HL-60/S4 (cell line): Measurements from ENCODE around the gene KCNJ18.
"Not testable (repeated sequence)": the region's sequence is repeated elsewhere in the genome, so short reads cannot be mapped to it uniquely, and the experiment has no call there.

Source experiments
- in situ Hi-C: fragments of 300-500 bp; cut with MboI; formaldehyde crosslinking; loops from 2 replicates; pipeline ENCODE4 v1.14.3; 2022; ENCODE audit warnings: low sequenced_read_pairs

Gene KCNJ18

GRCh38 chr17:21683897-21684296 is 8.4 kb upstream of the KCNJ18 start:
- in situ Hi-C loops, result not testable (repeated sequence)

- in situ Hi-C loops, result not testable (repeated sequence)
Measured at GRCh38 chr17:21684384-21684783, 7.9 kb upstream of the KCNJ18 start.

GRCh38 chr17:21685061-21685795 is 7.1 kb upstream of the KCNJ18 start:
- in situ Hi-C loops, result not testable (repeated sequence)

- in situ Hi-C loops, result no loop called here
Measured at GRCh38 chr17:21686165-21687015, 5.9 kb upstream of the KCNJ18 start.

GRCh38 chr17:21687136-21687953 is 5.0 kb upstream of the KCNJ18 start:
- in situ Hi-C loops, result no loop called here

- in situ Hi-C loops, result no loop called here
Measured at GRCh38 chr17:21688293-21688949, 3.9 kb upstream of the KCNJ18 start.

GRCh38 chr17:21689604-21690003 is 2.7 kb upstream of the KCNJ18 start:
- in situ Hi-C loops, result no loop called here

- in situ Hi-C loops, result not testable (repeated sequence)
Measured at GRCh38 chr17:21690811-21691210, 1.5 kb upstream of the KCNJ18 start.

GRCh38 chr17:21691481-21691880 is 842 bp upstream of the KCNJ18 start:
- in situ Hi-C loops, result not testable (repeated sequence)

GRCh38 chr17:21692704-21693065 is 362 bp downstream of the KCNJ18 start:
- in situ Hi-C loops, result not testable (repeated sequence)

- in situ Hi-C loops, result not testable (repeated sequence)
Measured at GRCh38 chr17:21693391-21693796, 1.1 kb downstream of the KCNJ18 start.

GRCh38 chr17:21693937-21694336 is 1.6 kb downstream of the KCNJ18 start:
- in situ Hi-C loops, result not testable (repeated sequence)

GRCh38 chr17:21696227-21696626 is 3.9 kb downstream of the KCNJ18 start:
- in situ Hi-C loops, result not testable (repeated sequence)

- in situ Hi-C loops, result not testable (repeated sequence)
Measured at GRCh38 chr17:21696842-21697507, 4.7 kb downstream of the KCNJ18 start.

- in situ Hi-C loops, result not testable (repeated sequence)
Measured at GRCh38 chr17:21697508-21697860, 5.2 kb downstream of the KCNJ18 start.

- in situ Hi-C loops, result not testable (repeated sequence)
Measured at GRCh38 chr17:21698437-21699075, 6.2 kb downstream of the KCNJ18 start.

- in situ Hi-C loops, result not testable (repeated sequence)
Measured at GRCh38 chr17:21699124-21699523, 6.8 kb downstream of the KCNJ18 start.

GRCh38 chr17:21699573-21700236 is 7.4 kb downstream of the KCNJ18 start:
- in situ Hi-C loops, result not testable (repeated sequence)

GRCh38 chr17:21701090-21701489 is 8.8 kb downstream of the KCNJ18 start:
- in situ Hi-C loops, result not testable (repeated sequence)
